SK-N-MC (cell line): ENCODE results near the gene MLIP.
"Not testable (repeated sequence)": the region's sequence is repeated elsewhere in the genome, so short reads cannot be mapped to it uniquely, and the experiment has no call there.

ENCODE experiments used
- DNase-seq: peaks from one replicate; pipeline ENCODE4 v3.0.0-alpha.2; 2011; ENCODE audit warnings: low read depth, low spot score
- H3K27ac ChIP-seq: fragments of 200-600 bp; sonication (generic); 2 replicates; pipeline ENCODE4 v1.5.1; 2016; ENCODE audit warnings: mixed run types
- H3K36me3 ChIP-seq: fragments of 200-600 bp; sonication (generic); 2 replicates; pipeline ENCODE4 v1.6.1; 2017; ENCODE audit warnings: antibody characterized with exemption, low read length, mixed read lengths; ENCODE audit not compliant: insufficient read depth
- H3K4me3 ChIP-seq: fragments of 200-600 bp; sonication (generic); 2 replicates; pipeline ENCODE4 v1.5.1; 2016
- H3K9ac ChIP-seq: fragments of 200-600 bp; sonication (generic); 2 replicates; pipeline ENCODE4 v1.8.0; 2017; ENCODE audit warnings: mixed run types, mixed read lengths; ENCODE audit not compliant: insufficient read length
- H3K9me3 ChIP-seq: fragments of 200-600 bp; sonication (generic); 2 replicates; pipeline ENCODE4 v1.6.1; 2017; ENCODE audit warnings: low read depth, mild to moderate bottlenecking, antibody characterized with exemption, low read length, moderate library complexity, mixed read lengths
- EZH2 ChIP-seq: fragments of 200-600 bp; sonication (generic); IDR thresholded peaks from one replicate; pipeline ENCODE4 v1.6.1; 2017; ENCODE audit warnings: antibody characterized with exemption
- FOXP2 ChIP-seq: optimal IDR thresholded peaks from 2 replicates; pipeline ENCODE3; 2011; ENCODE audit warnings: mild to moderate bottlenecking, moderate library complexity; ENCODE audit not compliant: insufficient read depth; ENCODE audit errors: extremely low read length, control extremely low read depth
- POLR2AphosphoS5 ChIP-seq: IDR thresholded peaks from 2 replicates; pipeline ENCODE4 v1.6.1; 2012; ENCODE audit warnings: mild to moderate bottlenecking, low read depth, low read length, borderline replicate concordance

The MLIP gene

GRCh38 chr6:54074578-54075195, 36.6 kb upstream of the MLIP start:
- no peak overlapping the region for H3K9ac ChIP-seq

GRCh38 chr6:54076159-54076789, 35.0 kb upstream of the MLIP start:
- Histone ChIP-seq H3K27ac (peak overlapping the region; percentile 71), H3K36me3 (no peaks in the 10 kb centered on the region), H3K9ac (no peak overlapping the region), H3K9me3 (no peaks in the 10 kb centered on the region), H3K4me3 (peak overlapping the region; percentile 53)
- TF ChIP-seq POLR2AphosphoS5 = peak; percentile 49; the same call in 1 of the 2 replicates
- no peak for TF ChIP-seq EZH2
- TF ChIP-seq FOXP2 = no peak
- peak; percentile 62 for DNase-seq

More at GRCh38 chr6:54074578-54075195, 36.6 kb upstream of the MLIP start:
- Histone ChIP-seq H3K36me3 (no peaks in the 10 kb centered on the region), H3K27ac (no peak overlapping the region), H3K4me3 (no peak overlapping the region), H3K9me3 (no peaks in the 10 kb centered on the region)
- TF ChIP-seq FOXP2 = no peak
- DNase-seq = no peak

- DNase-seq, H3K27ac ChIP-seq, H3K36me3 ChIP-seq, H3K9me3 ChIP-seq, H3K9ac ChIP-seq, H3K4me3 ChIP-seq: not testable (repeated sequence)
These were observed 29.7 kb upstream of the MLIP start for GRCh38 chr6:54081499-54081898.

- Histone ChIP-seq H3K9ac (no peak overlapping the region), H3K36me3 (no peaks in the 10 kb centered on the region), H3K4me3 (no peak overlapping the region), H3K9me3 (no peaks in the 10 kb centered on the region), H3K27ac (no peak overlapping the region)
- DNase-seq = no peak
- TF ChIP-seq FOXP2 (no peak), POLR2AphosphoS5 (no peak), EZH2 (no peak)
These were observed 28.0 kb upstream of the MLIP start for GRCh38 chr6:54083287-54083686.

- no peak for DNase-seq
- Histone ChIP-seq H3K9ac (no peak overlapping the region), H3K36me3 (no peaks in the 10 kb centered on the region), H3K27ac (no peak overlapping the region), H3K9me3 (no peaks in the 10 kb centered on the region), H3K4me3 (no peak overlapping the region)
- TF ChIP-seq FOXP2 (no peak), EZH2 (no peak), POLR2AphosphoS5 (no peak)
These were observed 27.0 kb upstream of the MLIP start for GRCh38 chr6:54084231-54084630.

- Histone ChIP-seq H3K9me3 (no peaks in the 10 kb centered on the region), H3K27ac (no peak overlapping the region), H3K4me3 (no peak overlapping the region), H3K36me3 (no peaks in the 10 kb centered on the region), H3K9ac (no peak overlapping the region)
- no peak for TF ChIP-seq EZH2
- DNase-seq = no peak
These were observed 26.2 kb upstream of the MLIP start for GRCh38 chr6:54085047-54085446.

GRCh38 chr6:54085541-54085940, 25.7 kb upstream of the MLIP start:
- Histone ChIP-seq H3K36me3 (no peaks in the 10 kb centered on the region), H3K4me3 (no peak overlapping the region)
- DNase-seq = no peak

GRCh38 chr6:54086439-54086838, 24.8 kb upstream of the MLIP start:
- H3K27ac ChIP-seq = no peak overlapping the region

More at GRCh38 chr6:54085541-54085940, 25.7 kb upstream of the MLIP start:
- Histone ChIP-seq H3K9me3 (no peaks in the 10 kb centered on the region), H3K9ac (no peak overlapping the region), H3K27ac (no peak overlapping the region)
- TF ChIP-seq FOXP2 (no peak), POLR2AphosphoS5 (no peak), EZH2 (no peak)

GRCh38 chr6:54087721-54088120, 23.5 kb upstream of the MLIP start:
- TF ChIP-seq FOXP2 = no peak
- TF ChIP-seq EZH2 = no peak
- no peak for TF ChIP-seq POLR2AphosphoS5
- no peak overlapping the region for H3K4me3 ChIP-seq
- no peaks in the 10 kb centered on the region for H3K9me3 ChIP-seq
- no peaks in the 10 kb centered on the region for H3K36me3 ChIP-seq
- no peak overlapping the region for H3K27ac ChIP-seq
- H3K9ac ChIP-seq = no peak overlapping the region
- DNase-seq = no peak

More at GRCh38 chr6:54086439-54086838, 24.8 kb upstream of the MLIP start:
- no peaks in the 10 kb centered on the region for H3K9me3 ChIP-seq
- H3K9ac ChIP-seq = no peak overlapping the region
- H3K4me3 ChIP-seq = no peak overlapping the region
- no peaks in the 10 kb centered on the region for H3K36me3 ChIP-seq
- TF ChIP-seq EZH2 = no peak
- no peak for TF ChIP-seq POLR2AphosphoS5
- TF ChIP-seq FOXP2 = no peak
- DNase-seq = no peak
